HG03097 (cell line): ENCODE data around the gene GLT6D1.

Experiments used
- ATAC-seq: cut with Tn5 transposase; IDR thresholded peaks from one replicate; pipeline ENCODE4 v1.9.1; 2021; ENCODE audit not compliant: unreplicated experiment, low FRiP score

The GLT6D1 gene

DNA sequence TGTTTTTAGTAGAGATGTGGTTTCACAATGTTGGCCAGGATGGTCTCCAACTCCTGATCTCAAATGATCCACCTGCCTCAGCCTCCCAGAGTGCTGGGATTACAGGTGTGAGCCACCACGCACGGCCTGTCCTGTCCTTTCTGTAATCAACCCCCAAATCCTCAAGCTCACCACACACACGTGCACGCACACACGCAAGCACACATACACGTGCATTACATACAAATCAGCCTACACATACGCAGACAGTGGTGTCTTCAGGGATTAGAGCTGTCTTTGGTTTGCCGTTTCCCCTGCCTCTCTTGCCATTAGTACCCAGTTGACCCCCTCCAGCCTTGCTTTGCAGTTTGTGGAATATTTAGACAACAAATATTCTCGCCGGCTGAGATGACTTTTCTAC is 6.5 kb downstream of the GLT6D1 start:
- no peak for ATAC-seq

DNA sequence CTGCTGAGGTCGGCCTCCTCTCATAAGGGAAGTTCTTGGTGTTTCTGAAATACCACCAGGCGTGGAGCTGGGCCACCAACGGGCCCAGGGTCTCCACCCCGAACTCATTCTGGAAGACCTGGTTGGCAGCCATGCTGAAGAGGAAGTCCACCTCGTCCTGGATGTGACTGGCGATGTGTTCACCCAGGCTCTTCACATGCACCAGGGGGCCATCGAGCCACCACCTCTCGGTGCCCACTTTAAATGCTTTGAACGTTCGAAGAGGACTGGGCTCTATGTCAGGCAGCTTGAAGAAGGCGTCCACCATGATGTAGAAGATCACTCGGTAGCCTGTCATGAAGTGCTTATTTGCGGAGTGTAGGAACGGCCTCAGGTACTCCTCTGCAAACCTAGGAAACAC is 15.1 kb downstream of the GLT6D1 start:
- ATAC-seq = no peak

DNA sequence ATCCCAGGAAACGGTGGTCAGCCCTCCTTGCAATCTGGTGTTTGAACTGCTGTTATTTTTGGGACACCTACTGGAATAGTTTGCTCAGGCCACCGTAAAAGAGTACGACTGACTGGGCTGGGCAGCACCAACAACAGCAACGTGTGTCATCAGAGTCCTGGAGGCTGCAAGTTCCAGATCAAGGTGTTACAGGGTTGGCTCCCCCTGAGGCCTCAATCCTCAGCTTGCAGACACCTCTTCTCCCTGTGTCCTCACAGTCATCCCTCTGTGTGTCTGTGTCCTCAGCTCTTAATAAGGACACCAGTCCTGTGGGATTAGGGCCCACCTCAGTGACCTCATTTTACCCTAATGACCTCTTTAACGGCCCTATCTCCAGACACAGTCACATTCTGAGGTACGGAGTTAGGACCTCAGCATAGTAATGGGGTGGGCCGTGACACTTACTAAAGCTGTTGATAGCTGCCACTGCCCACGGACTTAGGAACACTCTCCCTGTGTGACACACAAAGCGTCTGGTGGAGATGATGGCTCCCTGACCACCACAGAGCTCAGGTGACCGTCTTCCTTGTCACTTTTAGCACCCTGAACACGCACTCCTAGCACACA is 16.8 kb downstream of the GLT6D1 start:
- no peak for ATAC-seq

DNA sequence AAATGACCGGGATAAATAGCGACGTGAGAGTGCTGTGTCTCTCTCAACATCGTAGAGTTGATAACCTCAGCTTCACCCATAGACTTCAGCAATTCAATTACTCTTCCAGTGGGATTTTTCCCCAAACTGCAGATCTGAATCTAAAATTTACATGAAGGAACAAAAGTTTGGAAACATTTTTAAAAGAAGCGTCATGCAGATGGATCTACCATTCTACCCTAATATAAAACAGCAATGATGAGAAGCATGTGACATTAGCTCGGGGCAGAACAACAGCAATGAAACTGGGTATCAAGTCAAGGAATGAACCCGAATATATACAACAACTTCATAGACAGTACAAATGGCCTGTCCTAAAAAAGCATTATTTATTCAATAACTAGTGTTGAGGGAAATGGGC is 18.8 kb downstream of the GLT6D1 start:
- no peak for ATAC-seq

DNA sequence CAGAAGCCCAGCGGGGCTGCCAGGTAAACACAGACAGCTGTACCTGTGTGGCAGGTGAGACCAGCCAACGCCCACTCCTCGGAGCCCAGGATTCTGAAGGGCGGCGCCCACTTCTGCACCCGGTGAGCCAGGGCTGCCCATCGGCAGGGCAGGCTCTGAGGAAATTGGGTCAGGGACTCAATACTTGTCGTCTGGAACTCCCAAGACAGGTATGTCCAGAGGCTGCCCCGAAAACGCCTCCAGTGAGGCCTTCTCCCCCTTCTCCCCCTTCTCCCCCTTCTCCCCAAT is 19.8 kb downstream of the GLT6D1 start:
- no peak for ATAC-seq

DNA sequence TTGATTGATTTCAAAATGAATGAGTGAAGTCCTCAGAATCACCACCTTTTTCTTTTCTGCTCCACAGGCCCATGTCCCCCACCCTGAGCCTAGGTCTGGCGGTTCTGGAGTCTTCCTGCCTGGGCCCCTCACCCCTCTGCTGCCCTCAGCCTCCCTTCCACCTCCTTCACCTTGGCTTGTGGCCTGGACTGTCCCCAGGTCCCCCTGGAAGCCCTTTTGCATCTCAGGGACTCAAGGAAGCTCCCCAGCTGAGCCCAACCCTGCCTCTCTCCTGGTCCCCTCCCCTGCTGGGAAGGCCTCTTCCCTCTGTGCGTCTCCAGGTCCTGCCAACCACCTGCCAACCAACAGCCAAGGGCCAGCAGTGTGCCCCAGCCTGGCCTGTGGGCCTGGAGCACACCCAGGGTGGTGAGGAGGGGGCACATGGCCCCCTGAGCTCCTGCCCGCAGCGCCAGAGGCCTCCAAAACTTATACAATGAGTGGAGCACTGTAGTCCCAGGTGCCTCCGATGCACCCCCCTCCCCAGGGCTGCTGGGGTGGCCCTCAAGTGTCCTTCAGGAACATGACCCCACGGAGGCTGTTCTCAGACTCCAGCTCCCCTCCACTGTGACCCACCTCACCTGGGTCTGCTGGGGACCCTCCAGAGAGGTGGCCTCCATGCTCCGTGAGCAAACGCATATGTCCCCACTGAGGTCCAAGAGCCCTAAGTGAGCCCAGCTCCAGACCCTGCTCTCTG is 20.3 kb downstream of the GLT6D1 start:
- ATAC-seq = no peak

DNA sequence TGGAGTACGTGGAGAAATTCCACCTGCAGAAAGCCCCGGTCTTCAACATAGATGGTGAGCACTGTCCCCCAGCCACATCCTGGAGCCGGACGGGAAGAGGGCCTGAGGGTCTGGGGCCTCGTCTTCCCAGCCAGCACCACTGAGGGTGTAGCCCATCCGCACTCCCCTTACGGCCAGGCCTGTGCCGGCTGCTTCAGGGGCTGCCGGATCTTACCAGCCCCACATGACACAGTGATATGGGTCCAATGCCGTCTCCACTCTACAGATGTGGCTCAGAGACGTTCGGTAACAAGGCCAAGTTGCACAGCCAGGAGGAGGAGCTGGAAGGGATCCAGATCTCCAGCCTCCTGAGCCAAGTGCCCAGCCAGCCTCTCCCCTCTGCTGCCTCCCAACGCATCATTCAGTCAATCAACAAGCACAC is 21.3 kb downstream of the GLT6D1 start:
- no peak for ATAC-seq

DNA sequence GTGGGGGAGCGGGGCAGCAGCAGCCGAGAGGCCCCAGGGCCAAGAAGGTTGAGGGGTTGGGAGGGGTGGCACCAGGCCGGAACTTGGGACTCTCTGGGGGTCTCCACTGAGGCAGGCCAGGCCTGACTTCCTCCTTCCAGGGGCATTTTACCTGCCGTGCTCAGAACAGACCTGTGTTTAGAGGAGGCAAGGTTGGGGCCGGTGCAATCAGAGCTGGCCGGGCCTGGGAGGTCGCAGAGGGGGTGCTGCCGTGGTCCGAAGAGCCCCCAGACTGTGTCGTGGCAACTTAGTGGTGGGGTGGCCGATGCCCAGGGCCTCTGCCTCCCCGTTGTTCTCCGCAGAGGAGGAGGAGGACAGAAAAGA is 21.8 kb downstream of the GLT6D1 start:
- no peak for ATAC-seq

DNA sequence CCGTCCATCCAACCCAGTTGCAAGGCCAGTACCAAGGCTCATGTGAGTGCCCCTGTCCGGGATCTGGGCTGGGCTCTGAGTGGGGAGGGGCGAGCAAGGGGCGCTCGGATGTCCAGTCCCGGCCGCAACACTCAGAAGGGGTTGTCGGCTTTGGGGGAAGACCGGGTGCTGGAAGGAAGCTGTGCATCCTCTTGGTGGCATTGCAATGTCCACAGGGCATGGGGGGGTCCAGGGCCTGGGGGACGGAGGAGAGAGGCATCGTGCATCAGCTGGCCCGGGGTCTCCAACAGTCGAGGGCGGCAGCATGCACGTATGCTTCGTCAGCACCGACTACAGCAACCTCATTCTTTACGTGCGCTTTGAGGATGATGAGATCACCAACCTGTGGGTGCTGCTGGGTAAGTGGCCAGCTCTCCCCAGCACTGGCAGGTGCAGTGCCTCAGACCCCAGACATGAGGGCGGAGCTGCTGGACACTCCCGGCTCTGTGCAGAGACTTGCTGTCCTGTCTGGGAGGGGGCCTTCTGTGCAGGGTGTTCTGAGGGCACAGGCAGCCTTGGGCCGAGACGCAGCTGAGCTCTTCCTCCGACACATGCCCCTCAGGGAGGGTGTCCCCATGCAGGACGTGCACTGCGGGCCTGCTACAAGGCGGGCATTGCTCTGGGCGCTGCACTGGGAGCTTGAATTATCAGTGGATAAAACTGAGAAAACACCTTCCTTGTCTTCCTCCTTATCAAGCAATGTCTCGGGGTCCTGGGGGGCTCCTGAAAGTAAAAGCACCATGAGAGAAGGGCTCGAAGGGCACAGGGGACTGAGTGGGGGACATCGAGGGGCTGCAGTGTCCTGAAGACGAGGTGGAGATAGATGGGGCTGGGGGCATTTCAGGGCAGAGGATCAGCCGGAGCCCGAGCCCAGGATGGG is 22.5 kb downstream of the GLT6D1 start:
- no peak for ATAC-seq

DNA sequence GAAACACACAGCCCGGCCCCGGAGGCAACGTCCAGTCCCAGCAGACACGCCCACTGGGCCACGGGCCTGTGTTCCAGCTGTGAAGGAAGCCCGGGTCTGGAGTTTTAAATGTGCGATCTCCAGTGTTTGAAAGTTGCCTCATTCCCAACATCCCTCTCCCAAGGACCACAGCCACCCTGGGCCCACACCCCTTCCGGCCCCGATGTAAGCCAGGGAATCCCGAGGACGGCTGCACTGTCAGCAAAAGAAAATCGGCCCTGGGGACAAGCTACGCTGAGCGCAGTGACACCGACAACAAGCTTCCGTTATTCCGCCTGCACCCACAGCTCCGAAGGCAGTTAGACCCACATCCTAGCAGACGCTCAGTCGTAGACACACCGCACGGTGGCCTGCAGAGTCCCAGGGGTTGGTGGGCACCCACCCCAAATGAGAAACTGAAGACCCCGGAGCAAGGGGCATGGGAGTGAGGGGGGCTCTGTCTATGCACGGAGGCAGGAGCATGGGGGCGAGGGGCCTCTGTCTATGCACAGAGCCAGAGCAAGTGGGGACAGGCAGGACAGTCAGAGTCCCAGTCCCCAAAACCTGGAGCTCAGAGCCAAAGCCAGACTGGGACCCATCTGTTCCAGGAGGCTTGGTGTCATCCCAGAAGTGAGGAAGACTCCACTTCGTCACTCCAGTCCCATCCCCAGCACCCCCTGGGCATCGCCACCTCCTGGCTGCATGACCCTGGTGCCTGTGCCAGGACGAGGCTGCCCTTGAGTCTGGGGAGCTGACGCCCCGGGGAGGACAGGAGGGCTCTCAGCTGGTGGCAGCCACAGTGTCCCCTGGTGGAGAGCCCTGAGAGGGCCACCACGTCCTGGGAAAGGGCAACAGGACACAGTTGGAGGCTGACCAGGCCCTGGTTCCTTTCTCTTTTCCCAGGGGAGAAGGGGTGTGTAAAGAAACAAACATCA is 23.4 kb downstream of the GLT6D1 start:
- ATAC-seq = no peak

DNA sequence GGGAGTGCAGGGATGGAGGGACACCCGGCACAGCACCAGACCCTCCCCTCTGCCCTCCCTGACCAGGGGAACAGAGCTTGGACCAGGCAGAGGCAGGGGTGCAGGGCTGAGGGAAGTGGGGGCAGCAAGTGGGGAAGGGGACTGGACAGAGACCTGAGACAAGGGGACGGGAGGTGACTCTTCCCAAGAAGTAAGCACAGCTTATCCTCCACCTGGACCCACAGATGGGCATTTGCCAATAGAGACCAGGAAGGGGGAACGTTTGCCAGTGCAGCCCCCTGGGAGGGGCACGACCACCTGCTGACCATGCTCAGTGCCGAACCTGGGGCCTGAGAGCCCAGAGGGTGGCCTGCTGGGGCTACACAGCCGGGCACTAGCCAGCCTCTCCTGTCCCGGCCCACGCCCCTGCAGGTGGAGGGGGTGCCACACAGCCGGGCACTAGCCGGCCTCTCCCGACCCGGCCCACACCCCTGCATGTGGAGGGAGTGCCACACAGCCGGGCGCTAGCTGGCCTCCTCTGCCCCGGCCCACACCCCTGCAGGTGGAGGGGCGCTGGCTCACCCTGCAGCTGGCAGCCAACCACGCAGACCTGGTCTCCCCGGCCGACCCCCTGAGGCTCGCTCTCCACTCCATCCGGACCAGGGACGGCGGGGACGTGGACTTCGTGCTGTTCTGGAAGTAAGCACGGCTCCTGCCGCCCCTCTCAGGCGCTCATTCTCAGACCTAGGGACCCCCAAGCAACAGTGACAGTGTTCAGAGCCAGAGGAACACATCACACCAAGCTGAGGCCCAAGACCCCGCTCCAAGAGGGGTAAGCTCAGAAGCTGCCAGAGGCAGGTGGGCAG is 24.3 kb downstream of the GLT6D1 start:
- ATAC-seq = no peak

DNA sequence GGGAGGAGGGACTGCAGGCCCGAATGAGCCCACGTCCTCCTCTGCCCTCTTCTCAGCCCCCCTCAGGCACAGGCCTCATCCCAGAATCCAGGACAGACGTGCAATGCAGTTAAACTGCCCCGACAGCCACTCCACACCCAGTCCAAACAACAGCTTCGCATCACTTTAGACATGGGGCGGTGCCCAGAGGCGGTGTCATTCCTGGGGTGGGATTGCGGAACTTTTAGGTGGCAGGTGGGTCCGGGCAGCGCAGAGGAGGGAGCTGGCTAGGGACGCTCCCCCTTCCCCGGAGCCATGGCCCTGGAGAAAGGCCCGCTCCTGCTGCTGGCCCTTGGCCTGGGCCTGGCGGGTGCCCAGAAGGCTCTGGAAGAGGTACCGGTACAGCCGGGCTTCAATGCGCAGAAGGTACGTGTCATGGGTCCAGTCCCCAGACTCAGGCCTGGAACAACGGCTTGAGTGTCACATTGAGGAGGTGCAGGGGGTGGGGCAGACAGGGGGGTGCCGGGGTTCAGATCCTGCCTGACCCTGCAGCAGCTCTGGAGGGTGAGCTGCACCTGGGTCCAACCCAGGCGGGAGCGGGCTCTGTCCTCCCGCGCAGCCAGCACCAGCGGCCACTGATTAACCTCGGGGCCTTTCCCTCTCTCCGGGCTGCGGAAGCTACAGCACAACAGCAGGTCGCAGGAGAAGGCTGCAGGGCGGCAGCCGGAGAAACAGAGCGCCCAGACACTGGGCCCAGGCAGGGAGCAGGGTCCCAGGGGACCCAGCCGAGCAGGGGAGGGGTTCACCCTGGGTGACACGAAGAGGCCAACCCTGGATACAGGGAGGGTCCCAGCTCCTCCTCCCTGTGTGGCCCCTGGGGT is 25.2 kb downstream of the GLT6D1 start:
- no peak for ATAC-seq

DNA sequence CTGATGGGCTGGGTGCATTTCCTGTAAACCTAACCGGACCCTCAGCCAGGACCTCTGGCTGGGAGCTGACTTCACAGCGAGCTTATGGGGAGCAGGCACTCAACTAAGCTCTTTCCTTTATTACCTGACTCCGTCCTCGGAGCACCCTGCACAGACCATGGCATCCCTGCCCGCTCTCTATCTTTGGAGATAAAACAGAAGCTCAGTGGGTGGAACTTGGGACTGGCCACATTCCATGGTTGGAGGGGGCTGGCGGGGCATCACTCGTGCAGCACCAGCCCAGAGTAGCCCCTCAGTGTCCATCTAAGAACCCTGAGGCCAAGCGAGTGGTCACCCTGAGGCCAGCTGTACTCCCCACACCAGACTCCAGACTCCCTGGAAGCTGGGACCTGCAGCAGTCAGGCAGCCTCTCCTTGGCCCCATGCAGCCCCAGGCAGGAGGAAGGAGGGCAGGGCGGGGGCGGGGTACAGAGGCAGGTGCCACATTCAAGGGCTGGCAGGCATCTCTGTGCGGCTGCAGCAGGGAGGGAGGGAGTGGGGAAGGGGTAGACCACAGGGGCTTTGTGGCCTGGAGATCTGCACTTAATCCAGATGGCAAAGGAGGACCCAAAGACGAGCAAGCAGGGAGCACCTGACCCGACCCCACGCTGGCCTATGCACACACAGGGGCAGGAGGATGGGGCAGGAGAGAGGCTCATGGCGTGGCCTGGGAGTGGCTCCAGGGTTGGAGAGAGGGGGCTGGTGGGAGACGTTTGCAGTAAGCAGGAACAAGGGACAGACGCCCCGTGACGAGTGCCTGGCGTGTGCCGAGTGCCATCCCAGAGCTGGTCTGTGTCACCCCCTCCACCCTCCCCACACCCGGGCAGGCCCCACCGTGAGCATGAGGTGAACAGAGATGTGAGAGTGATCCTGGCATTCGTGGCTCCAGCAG is 26.1 kb downstream of the GLT6D1 start:
- no peak for ATAC-seq

DNA sequence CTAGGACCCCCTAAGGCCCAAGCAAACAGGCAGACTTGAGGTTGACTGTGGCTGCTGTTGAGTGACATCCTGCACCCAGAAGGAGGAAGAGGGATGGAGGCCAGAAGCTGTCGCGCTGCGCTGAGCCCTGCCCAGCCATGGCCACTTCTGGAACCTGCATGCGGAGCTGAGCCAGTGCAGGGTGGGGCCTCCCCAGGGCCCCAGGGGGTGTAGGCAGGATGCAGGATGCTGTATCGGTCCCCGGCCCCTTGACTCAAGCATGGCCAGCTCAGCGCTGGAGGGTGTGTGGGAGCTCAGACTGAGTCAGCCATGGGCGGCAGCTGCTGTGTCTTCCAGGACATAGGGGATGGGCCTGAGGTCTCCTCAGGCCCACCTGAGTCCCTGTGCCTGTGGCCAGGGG is 26.9 kb downstream of the GLT6D1 start:
- no peak for ATAC-seq

DNA sequence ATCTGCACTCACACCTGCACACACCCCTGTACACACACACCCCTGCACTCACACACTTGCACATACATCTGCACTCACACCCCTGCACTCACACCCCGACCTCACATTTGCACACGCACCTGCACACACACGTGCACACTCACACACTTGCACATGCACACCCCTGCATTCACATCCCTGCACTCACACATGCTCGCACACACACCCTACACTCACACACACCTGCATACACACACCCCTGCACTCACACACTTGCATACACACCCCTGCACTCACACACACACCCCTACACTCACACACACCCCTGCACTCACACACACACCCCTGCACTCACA is 27.5 kb downstream of the GLT6D1 start:
- no peak for ATAC-seq

DNA sequence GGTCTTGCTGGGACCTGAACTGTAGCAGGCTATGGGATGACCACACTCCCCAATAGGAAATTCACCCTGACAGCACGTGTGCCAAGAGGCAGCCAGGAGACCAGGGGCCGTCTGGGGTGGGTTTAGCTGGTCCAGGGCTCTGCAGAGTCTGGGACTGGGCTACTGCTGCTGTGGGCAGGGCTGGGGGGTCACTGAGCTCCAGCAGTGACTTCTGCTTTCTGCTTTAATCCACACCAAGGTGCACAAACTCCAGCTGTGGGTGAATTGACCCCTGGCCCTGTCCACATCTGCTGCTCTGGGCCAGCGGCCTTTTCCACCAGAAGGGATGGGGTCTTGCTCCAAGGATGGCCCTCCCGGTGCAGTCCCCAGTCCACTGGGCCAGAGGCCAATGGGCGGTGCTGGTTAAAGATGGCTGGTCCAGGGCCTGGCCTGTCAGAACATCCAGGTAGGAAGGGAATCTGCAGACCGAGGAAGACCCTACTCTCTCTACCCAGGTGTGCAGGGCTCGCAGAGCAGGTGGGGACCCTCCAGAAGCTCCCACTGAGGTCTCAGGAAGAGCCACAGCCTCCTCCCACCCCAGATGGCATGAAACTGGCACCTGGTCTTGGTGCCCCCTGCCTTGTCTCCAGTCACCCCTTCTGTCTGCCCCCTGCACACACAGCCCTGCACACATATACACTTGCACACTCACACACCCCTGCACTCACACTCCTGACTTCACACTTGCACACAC is 28.0 kb downstream of the GLT6D1 start:
- no peak for ATAC-seq
